Activated CD8-positive, alpha-beta memory T cell treated with anti-CD3 and anti-CD28 coated beads, Interleukin-2, amount 50 U/mL, for 4 hours (primary cell): ENCODE data around the gene HOGA1.
"Not testable (repeated sequence)": the region's sequence is repeated elsewhere in the genome, so short reads cannot be mapped to it uniquely, and the experiment has no call there.

ENCODE experiments used
- DNase-seq: peaks from one replicate; pipeline ENCODE4 v3.0.0-alpha.2; 2020

HOGA1 gene

DNA sequence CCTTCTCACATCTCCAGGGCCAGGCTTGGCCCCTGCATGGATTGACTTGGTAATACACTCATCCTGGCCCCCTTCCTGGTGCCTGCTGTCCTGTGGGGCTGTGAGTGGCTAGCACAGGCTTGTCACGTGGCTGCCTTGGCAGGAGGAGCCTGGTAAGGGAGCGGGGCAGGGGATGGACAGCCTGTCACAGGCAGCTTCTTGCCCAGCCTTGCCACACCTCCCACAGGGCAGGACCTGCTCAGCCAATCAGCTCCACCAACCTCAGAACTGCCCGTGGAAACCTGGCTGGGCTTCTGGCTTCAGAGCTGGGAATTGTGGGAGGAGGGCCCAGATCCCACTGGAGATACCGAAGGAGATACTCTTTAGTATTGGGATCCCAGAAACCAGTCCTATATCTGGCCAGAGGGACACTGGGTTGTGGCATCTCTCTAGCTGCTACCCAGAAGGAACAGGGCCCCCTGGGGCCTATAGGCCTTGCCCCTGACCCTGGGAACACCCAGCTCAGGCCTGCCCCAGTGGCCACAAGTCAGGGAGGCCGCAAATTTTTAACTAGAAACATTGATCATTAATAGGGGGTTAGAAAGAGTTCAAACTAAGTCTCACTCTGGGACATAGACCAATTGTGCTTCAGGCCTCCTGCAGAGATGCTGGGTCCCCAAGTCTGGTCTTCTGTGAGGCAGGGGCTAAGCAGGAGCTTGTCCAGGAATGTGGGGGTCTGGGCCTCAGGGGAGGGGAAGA, at the start of gene HOGA1:
TSS of gene HOGA1 (plus strand) at position 330 of the 738 bp plus-strand sequence. CDS start at position 645, 315 bp downstream.
- DNase-seq = no peak

DNA sequence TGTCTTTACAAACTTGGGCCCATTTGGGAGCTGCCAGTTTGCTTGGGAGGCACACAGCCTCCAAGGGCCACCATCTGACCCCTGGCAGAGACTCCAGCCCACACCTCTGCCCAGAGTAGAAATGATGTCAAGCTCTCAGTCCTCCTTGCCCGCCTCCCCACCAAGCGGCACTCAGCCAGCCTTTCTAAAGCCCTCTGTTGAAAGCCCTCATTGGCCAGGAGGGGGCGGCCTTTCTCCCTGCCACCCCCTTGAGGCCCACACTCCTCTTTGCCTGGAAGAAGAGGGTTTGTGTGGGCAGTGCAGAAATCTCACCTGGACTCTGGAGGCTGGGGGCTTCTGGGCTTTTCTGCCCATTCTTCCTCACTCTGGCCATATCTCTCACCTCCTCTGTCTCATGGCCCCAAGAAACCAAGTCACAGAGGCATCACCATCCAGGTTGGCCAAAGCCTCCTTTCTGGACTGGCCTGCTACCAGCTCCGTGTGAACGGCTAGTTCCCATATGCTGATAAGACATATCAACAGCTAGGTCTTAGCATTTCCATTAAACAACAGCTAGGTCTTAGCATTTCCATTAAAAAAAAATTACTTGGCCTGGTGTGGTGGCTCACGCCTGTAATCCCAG, 49.3 kb upstream of the HOGA1 start:
- DNase-seq = peak; percentile 22

- DNase-seq = no peak
These were observed 46.9 kb upstream of the HOGA1 start for GRCh38 chr10:97537186-97537869.

DNA sequence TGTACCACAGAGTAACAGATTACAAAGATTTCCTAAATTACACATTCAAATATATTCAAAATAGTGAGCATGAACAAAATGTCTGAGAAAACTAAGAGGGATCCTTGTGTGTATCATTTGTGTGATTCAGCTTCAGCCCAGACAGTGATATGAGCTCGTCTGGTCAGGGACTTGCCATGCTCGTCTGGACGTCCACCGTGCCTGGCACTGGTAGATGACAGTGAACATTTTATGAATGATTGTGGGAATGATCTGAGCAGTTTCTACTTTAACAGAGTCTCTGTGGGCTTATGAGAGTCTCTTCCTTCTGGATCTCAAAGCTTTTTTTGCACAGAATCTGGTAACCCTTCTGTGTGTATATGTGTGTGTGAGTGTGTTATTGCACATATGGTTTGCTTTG, 45.8 kb upstream of the HOGA1 start:
- DNase-seq = no peak

GRCh38 chr10:97538839-97539238, 45.4 kb upstream of the HOGA1 start:
- no peak for DNase-seq

GRCh38 chr10:97539523-97540200, 44.5 kb upstream of the HOGA1 start:
- DNase-seq = no peak

GRCh38 chr10:97540669-97541500, 43.3 kb upstream of the HOGA1 start:
- no peak for DNase-seq

GRCh38 chr10:97542169-97543024, 41.8 kb upstream of the HOGA1 start:
- DNase-seq = peak; percentile 35

GRCh38 chr10:97543025-97543546, 41.1 kb upstream of the HOGA1 start:
- peak; percentile 39 for DNase-seq

- no peak for DNase-seq
These were observed 37.5 kb upstream of the HOGA1 start for GRCh38 chr10:97546456-97547270.

DNA sequence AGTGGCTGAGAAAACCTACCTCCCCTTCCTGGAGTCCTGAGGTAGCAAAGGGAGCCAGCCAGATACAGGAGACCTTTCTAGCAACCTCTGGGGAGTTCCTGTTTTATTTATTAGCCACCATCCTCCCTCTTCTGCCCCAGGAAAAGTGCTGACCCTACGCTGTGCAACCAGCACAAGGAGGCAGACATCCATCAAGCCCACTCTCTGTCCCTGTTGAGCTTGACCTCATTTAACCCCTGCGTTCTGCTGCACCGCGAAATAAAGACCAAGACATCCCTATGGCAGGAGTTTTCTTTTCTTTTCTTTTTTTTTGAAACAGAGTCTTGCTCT, 37.0 kb upstream of the HOGA1 start:
- DNase-seq = no peak

- DNase-seq = no peak
These were observed 36.2 kb upstream of the HOGA1 start for GRCh38 chr10:97547962-97548361.

DNA sequence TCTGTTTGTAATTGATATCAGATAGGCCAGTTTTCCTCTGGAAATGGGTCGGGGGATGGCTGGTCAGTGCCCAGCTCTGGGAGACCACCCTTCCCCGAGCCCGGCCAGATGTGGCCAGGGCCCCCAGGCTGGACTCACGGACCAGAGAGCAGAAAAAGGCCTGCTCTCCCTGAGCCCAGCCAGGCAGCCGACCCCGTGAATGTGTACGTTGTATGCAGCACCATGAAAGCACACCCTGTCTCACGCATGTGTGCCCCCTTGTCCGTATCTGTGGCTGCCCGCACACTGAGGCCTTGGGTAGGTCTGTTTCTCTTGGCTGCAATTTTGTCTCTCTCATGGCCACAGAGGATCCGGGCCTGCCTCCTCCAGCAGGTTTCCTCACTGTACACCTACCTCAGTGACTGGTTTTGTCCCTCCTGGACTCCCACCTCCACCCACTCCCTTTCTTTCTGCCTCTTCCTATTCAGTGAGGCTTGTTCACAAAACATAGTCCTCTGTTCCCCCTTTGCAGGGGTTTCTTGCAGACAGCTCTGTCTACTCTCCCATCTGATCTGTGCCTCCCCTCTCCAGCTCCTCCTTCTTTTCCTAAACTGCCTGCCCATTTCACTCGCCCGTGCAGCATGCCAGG, 35.2 kb upstream of the HOGA1 start:
- no peak for DNase-seq

- DNase-seq = no peak
These were observed 34.4 kb upstream of the HOGA1 start for GRCh38 chr10:97549587-97550322.

DNA sequence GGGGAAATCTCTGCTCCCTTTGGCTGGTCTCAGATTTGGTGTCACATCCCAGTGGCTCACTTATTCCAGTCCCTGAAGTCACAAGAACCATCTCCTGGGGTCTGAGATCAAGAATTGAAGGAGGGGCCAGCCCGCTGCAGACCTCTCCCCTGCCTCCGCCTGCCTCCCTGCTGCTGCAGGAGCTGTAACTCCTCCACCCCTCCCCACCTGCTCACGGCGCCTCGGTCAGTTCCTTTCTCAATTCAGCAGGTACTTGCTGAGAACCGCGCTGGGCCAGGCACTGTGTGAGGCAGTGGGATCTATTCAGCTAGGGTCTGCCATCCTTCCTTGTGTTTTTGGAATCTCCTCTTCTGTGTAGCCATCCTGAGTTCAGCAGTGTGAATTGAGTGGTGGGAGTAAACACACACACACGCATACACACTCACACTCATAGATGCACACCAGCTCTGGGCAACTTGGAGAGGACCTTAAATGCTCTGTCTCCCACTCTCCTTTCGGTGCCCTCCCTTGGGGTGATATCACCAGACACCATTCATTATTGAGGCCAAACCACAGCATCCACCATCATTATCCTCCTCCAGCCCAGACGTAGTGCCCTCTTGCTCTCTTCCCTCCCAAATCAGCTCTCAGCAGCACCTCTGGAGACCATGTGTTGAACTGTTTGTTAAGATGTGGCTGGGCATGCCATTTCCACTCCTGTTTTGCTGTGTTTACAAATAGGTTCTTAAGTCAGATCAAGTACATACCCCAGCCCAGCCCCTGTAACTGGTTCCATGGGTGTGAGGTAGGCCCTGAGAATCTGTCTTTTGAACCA, 33.6 kb upstream of the HOGA1 start:
- DNase-seq = no peak

GRCh38 chr10:97551271-97551670, 32.9 kb upstream of the HOGA1 start:
- no peak for DNase-seq

DNA sequence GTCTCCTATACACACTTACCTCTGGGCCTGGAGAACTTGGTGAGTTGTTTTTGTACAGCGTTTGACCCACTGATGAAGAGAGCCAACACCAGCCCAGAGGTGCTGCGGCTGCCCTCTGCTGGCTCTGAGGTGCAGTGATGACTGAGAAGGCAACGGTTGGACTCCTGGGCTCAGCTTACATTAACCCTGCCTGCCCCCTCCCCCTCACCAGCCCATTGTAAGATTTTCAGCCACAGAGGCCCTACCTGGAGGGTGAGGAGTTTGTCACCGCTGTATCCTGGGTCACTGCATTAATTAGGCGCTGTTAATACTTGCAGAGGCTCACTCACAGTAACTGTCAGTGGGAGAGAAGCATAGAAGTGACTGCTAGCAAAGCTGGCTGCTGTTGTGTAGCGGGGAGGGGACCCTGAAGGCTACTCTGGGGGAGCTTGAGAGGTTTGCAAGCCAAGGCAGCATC, 30.6 kb upstream of the HOGA1 start:
- DNase-seq = peak; percentile 64

GRCh38 chr10:97554336-97554735, 29.9 kb upstream of the HOGA1 start:
- not testable (repeated sequence) for DNase-seq
